CD4-positive, alpha-beta T cell treated with Interleukin-17A for 1 hour (primary cell): Measurements from ENCODE around the gene ZNF746.
"Not testable (repeated sequence)": the region's sequence is repeated elsewhere in the genome, so short reads cannot be mapped to it uniquely, and the experiment has no call there.

Experiments used
- DNase-seq: peaks from one replicate; pipeline ENCODE4 v3.0.0-alpha.2; 2020

Gene ZNF746

DNA sequence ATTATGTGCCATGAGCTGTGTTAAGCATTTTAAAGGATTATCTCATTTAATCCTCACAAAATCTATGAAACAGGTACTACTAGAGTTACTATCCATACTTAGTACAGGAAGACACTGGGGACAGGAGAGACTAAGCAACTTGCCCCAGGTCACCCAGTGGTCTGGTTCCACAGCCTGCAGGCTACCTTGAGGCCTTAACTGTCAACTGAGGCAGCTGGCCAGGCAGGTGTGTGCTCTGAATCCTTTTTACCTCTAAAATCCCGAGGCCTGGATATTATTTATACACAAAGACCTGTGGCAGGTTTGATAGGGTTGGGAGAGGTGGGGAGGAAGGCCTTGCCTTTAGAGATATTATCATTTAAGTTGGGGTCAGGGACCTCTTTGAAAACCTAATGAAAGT lies 39.8 kb downstream of the ZNF746 start:
- no peak for DNase-seq

- no peak for DNase-seq
These were observed 40.8 kb downstream of the ZNF746 start for GRCh38 chr7:149456506-149457421.

DNA sequence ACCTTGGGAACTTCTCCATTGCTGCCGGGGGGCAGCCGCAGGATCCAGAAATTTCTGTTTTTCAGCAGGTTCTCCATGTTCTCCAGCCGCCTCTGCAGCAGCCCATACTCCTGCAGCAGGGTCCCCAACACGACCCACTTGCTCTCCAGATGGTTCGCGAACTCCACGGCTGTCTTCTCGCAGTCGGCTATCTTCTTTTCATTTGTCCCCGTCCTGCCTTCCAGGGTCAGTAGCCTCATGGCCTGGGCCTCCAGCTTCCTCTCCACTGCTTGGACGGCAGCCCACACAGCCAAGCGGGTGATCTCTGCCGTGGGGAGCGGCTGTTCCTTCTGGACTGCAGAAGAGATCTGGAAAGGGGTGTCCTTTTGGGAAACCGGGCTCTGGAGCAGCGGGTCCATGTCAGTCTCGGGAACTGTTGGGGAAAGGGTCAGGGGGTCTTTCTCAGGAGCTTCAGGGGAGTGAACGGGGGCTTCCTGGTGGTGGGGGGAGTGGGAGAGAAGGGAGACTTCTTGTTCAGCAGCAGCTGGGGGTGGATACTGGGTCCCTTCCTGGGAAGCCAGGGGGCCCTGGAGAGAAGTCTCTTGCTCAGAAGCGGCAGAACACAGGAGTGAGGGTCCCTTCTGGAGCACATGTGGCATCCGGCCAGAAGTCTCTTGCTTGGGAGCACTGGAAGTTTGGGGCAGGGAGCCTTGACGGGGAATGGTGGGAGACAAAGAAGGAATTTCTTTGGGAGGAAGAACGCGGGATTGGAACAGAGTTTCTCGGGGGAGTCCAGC lies 42.2 kb downstream of the ZNF746 start:
- no peak for DNase-seq

- DNase-seq, result no peak
These were observed 42.9 kb downstream of the ZNF746 start for GRCh38 chr7:149454750-149455149.

DNA sequence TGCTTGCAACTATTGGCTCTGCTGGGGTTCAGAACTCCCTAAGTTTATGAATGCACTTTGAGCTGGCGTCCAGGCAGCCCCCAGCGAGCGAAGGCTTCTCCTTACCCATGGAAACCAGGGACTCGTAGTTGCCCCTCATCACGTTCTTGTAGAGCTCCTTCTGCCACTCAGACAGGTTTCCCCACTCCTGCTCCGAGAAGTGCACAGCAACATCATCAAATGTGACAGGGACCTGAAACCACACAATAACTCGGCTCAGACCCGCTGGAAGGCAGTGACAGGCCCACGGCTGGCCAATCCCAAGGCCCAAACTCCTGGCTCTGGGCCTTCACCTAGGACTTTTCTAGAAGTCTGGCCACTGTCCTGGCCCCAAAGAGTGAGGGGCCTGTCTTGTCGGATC lies 43.6 kb downstream of the ZNF746 start:
- DNase-seq, result no peak

- no peak for DNase-seq
These were observed 46.8 kb downstream of the ZNF746 start for GRCh38 chr7:149450821-149451220.

- DNase-seq, result no peak
These were observed 47.7 kb downstream of the ZNF746 start for GRCh38 chr7:149449897-149450296.

- no peak for DNase-seq
These were observed 48.6 kb downstream of the ZNF746 start for GRCh38 chr7:149448961-149449360.

DNA sequence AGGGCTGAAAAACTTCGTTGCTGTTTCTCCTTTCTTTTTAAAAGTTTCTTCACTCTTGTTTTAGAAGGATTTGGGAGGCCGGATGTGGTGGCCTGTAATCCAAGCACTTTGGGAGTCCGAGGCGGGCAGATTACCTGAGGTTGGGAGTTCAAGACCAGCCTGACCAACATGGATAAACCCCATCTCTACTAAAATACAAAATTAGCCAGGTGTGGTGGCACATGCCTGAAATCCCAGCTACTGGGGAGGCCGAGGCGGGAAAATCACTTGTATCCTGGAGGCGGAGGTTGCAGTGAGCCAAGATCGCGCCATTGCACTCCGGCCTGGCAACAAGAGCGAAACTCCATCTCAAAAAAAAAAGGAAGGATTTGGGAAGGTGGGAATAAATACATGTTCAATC lies 51.6 kb downstream of the ZNF746 start:
- not testable (repeated sequence) for DNase-seq

DNA sequence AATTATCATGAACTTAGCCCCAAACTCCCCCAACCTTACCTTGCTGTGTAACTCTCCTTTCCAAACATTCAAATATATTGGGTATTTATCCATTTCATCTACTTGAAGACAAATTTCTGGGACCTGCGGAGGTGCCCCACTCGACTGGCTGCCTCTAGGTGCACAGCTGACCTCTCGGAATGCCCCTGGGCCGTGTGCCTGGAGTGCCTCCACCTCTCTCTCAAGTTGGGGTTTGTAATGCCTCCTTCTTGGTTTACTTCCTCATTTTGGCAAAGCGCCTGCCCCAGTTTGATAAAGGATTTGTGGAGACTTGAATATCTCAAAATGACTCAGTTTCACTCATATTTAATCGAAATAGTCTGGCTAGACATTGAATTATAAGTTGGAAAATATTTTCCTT lies 53.3 kb downstream of the ZNF746 start:
- no peak for DNase-seq

DNA sequence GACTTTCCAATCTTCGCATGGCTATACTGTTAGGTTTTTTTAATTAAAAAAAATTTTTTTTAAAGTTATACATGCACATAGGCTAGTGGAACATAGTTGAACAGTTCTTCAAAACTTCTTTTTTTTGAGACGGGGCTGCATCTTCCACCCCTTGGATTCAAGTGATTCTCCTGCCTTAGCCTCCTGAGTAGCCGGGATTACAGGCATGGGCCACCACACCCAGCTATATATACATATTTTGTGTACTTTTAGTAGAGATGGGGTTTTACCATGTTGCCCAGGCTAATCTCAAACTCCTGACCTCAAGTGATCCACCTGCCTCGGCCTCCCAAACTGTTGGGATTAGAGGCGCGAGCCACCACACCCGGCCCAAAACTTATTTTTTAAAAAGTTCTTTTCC lies 54.1 kb downstream of the ZNF746 start:
- DNase-seq, result no peak

DNA sequence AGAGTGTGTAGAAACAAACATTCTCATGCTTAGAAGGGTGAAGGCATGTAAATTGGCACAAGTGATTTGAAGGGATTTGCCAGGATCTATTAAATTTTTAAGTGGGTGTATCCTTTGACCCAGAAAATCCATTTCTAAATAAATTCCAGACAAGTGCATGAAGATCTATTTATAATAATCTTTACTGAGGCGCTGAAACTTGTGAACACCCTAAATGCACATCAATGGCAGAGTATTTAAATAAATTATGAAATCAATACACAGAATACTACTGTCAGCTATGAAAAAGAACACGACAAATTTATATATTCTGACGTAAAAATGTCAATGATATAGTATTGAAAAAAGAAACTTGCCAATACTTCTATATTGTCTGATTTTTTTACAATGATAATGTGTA lies 54.7 kb downstream of the ZNF746 start:
- no peak for DNase-seq

GRCh38 chr7:149440222-149440621 lies 57.4 kb downstream of the ZNF746 start:
- peak; percentile 22 for DNase-seq

DNA sequence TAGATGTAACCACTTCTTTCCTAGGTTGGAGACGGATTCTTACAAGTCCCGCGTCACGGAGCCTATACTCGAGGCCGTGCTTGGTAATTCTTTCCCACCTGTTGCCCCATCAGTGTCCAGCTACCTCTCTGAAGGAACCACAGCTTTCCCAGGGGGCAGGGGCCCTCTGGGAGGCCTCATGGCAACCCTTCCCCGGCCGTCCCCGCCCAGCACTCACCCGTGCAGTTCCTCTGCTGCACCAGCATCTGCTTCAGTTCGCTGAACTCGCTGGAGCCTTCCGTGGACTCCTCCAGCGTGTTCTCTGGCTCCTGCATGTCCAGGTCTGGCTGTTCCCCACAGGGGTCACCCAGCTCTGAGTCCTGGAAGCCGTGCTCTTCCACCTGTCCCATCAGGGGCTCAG lies 61.3 kb downstream of the ZNF746 start:
- DNase-seq, result no peak

DNA sequence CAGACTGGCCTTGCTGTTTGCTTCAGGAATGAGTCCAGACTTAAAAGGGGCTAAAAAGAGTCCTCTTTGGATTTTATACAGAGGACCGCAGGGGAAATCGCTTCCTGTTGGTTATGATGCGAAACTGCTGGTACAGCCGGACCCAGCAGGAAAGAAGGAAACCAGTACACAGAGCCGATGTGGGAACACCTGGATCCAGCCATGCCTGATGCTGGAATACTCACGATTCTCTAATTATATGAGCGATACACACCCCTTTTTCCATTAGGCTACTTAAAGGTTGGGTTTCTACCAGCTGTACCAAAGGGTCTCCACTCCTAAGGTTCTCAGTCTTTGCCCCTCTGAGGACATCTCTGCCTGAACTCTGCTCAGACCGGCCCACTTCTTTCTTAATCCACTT lies 64.5 kb downstream of the ZNF746 start:
- no peak for DNase-seq

DNA sequence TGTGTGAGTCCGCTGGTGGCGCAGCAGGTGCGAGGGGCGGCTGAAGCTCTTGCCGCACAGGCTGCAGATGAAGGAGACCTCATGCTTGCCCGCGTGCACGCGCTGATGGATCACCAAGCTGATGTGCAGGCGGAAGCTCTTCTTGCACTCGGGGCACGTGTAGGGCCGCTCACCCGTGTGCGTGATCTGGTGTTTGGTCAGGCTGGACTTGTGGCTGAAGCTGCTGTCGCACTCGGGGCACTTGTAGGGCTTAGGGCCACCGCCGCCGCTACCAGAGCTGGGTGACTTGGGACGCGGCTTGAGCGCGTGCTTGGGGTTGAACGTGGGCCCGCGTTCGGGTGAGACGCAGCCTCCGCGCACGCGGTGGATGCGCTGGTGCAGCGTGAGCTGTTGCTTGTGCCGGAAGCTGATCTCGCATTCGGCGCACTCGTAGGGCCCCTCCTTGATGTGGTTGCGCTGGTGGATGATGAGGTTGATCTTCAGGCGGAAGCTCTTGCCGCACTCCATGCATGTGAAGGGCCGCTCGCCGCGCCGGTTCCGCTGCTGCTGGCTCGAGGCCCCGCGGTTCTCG lies 65.4 kb downstream of the ZNF746 start:
- no peak for DNase-seq

DNA sequence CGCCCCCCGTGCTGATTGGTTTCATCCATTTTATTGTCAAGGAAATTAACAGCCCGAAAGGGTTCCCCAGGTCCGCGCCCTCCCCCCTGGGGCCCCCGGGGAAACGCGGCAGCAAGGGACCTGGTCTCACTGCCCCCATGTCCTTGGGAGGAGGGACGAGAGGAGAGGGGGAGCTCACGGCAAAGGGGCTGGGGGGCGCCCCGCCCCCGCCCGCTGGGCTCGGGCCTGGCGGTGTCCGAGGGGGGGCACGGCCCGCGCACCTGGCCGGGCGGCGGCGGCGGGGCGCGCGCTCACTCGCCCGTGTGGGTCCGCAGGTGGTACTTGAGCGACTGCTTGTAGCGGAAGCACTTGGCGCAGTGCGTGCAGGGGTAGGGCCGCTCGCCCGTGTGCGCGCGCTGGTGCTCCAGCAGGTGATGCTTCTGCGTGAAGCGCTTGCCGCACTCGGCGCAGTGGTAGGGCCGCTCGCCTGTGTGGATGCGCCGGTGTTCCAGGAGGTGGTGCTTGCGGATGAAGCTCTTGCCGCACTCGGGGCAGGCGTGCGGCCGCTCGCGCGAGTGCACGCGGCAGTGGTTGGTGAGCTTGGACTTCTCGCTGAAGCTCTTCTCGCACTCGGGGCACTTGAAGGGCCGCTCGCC lies 66.0 kb downstream of the ZNF746 start:
- DNase-seq, result no peak

DNA sequence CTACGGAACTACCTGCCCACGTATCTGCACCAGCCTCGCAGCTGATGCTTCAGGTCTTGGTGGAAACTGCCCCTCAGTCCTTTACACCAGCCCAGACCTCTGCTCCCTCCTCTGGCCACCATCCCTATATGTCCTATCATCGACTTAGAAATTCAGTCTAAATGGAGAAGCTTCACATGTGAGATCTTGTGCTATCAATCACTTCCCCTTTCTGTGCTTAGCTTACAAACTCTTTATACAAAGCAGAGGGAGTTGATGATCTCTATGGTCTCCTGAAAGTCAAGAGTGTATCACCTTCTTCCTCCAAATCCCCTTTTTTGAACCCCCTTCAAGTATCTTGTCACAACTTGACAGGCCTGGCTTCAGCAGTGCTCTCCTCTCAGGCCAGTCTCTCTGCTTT lies 67.4 kb downstream of the ZNF746 start:
- no peak for DNase-seq

DNA sequence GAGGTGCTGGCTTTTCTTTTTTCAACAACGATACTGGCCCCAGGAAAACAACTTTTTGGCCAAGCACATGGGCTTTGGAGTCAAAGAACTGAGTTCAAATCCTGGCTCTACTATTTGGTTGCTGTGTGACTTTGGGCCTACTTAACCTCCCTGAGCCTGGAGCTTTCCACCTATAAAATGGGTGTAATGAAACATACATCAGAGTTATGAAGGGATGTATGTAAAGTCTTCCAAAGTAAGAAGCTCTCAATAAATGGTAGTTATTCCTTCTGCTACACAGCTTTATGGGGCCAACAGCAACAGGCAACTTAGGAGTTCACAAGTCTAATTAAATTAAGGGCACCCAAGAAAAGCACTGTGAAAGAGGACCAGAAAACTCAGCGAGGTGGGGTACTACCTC lies 69.7 kb downstream of the ZNF746 start:
- DNase-seq, result no peak

DNA sequence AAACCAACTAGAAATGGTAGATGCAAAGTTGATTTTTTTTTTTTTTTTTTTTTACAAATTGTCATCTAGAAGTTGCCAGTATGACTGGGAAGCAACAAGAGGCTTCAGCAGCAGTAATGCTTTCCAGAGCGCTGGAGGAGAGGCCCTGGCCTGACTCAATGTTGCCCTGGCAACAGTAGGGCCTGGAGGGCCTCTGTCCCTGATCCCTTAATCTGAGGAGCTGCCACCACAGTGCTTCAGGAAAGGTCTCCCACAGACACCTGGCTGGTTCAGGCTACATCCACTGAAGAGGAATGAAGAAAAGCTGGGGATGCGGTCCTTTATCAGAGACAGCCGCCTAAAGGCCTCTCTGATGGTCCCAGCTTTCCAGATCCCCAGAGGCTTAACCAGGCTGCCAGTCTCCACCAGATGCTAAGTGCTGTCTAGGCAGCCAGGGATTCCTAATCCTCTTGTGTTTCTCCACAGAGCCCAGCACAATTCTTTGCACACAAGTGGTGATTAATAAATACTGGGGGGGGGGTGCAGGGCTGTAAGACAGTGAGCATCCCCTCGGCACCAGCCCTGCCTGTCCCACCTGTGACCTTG lies 70.4 kb downstream of the ZNF746 start:
- DNase-seq, result no peak

GRCh38 chr7:149423449-149424110 lies 74.0 kb downstream of the ZNF746 start:
- DNase-seq, result no peak

- DNase-seq, result no peak
These were observed 74.7 kb downstream of the ZNF746 start for GRCh38 chr7:149422914-149423301.
